Measurements from ENCODE around the gene EXT2. TPM values are rescaled to one million over a fixed set of nuclear protein-coding genes. Genes with fewer than 3 reads are reported as not detected.

EXT2 gene
- total RNA-seq, 1 donor from 2014 or later: 67.7 TPM

DNA sequence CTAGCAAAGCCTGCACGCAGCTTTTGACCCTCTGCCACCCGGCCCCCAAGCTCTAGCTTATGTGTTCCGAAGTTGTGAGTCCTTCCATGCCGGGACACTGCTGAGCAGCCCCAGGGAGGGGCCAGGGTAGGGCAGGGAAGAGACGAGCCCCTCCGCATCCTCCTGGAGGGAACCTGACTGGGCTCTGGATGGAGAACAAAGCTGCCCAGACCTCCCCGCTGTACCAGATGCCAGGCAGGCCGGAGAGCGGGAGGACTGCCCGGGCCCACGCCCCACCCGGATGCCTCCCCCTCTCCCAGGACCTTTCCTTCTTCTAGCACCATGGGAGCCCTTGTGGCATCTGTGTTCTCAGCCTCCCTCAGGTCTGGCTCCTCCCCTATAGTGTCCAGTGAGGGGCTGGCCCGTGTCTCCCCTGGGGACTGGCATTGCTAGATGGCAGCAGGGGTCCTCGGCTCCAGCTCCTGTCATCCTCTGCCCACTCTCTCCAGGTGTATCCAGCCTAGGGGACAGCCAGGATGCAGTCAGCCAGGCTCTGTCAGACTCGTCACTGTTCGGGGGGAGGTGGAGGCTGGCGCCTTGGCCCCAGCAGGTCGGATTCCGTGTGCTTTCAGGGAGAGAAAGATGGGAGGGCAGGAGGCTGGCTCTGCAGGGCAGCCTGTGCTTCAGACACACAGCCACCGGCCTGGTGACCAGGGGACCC lies 168.4 kb downstream of the EXT2 start:
- Histone ChIP-seq H3K4me1 (ENCODE audit: insufficient read depth, low read length) (peaks cover 6% of the 10 kb centered on the region), H3K36me3 (ENCODE audit: insufficient read depth, low read length) (no peaks in the 10 kb centered on the region), H4K20me1 (ENCODE audit: insufficient read depth, low read length) (no peaks in the 10 kb centered on the region), H3K9ac (ENCODE audit: low read length) (no peak overlapping the region), H3K79me2 (ENCODE audit: insufficient read depth, low read length) (no peaks in the 10 kb centered on the region), H3K4me2 (ENCODE audit: low read length) (no peak overlapping the region), H3K27me3 (ENCODE audit: insufficient read depth, low read length) (no peaks in the 10 kb centered on the region), H3K9me3 (ENCODE audit: insufficient read depth, low read depth, low read length) (no peaks in the 10 kb centered on the region), H3K27ac (ENCODE audit: low read depth, low read length) (no peak overlapping the region), H2AFZ (ENCODE audit: low read depth, low read length) (no peak overlapping the region), H3K4me3 (ENCODE audit: insufficient read depth, low read depth, low read length) (no peak overlapping the region)
- Mint-ChIP-seq H3K27me3 (ENCODE audit: low read depth, unreplicated experiment) (peaks cover 35% of the 10 kb centered on the region), H3K9me3 (ENCODE audit: unreplicated experiment) (peaks cover 4% of the 10 kb centered on the region), H3K4me3 (ENCODE audit: unreplicated experiment) (no peak overlapping the region), H3K27ac (ENCODE audit: unreplicated experiment) (no peak overlapping the region), H3K4me1 (ENCODE audit: low read depth, unreplicated experiment) (peaks cover 4% of the 10 kb centered on the region), H3K36me3 (ENCODE audit: low read depth, unreplicated experiment) (peaks cover 2% of the 10 kb centered on the region)
- TF ChIP-seq, protein P1, sequence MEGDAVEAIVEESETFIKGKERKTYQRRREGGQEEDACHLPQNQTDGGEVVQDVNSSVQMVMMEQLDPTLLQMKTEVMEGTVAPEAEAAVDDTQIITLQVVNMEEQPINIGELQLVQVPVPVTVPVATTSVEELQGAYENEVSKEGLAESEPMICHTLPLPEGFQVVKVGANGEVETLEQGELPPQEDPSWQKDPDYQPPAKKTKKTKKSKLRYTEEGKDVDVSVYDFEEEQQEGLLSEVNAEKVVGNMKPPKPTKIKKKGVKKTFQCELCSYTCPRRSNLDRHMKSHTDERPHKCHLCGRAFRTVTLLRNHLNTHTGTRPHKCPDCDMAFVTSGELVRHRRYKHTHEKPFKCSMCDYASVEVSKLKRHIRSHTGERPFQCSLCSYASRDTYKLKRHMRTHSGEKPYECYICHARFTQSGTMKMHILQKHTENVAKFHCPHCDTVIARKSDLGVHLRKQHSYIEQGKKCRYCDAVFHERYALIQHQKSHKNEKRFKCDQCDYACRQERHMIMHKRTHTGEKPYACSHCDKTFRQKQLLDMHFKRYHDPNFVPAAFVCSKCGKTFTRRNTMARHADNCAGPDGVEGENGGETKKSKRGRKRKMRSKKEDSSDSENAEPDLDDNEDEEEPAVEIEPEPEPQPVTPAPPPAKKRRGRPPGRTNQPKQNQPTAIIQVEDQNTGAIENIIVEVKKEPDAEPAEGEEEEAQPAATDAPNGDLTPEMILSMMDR (IDR thresholded peaks at IDR 0.05; ENCODE audit: insufficient read depth, low read depth, low read length): no peak
- no peak for TF ChIP-seq EZH2 (IDR thresholded peaks at IDR 0.05; ENCODE audit: insufficient read depth, low read length)
- DNase-seq (ENCODE audit: low read depth): no peak
- FAIRE-seq: no peak

DNA sequence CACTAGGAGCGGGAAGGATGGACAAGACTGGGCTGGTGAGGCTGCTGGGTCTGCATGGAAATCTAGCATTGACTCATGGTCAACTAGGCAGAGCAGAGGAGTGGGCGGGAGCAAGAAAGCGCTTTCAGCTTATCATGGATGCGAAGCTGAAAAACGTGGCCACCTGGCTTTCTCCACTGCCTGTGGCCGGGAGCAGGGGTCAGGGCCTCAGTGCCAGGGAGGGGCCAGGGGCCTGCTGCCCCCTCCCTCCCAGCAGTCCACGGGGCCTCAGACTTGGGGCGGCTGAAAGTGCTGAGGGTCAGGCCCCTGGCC lies 168.9 kb downstream of the EXT2 start:
- no peak for TF ChIP-seq EZH2 (IDR thresholded peaks at IDR 0.05; ENCODE audit: insufficient read depth, low read length)
- TF ChIP-seq, protein P1 (IDR thresholded peaks at IDR 0.05; ENCODE audit: insufficient read depth, low read depth, low read length): no peak
- FAIRE-seq (no peak), DNase-seq (ENCODE audit: low read depth) (no peak)
- H3K4me2 ChIP-seq (ENCODE audit: low read length): no peak overlapping the region
- H3K79me2 ChIP-seq (ENCODE audit: insufficient read depth, low read length): no peaks in the 10 kb centered on the region
- no peak overlapping the region for H2AFZ ChIP-seq (ENCODE audit: low read depth, low read length)
- Mint-ChIP-seq H3K9me3 (ENCODE audit: unreplicated experiment) (peaks cover 4% of the 10 kb centered on the region), H3K4me3 (ENCODE audit: unreplicated experiment) (no peak overlapping the region), H3K27ac (ENCODE audit: unreplicated experiment) (no peak overlapping the region), H3K4me1 (ENCODE audit: low read depth, unreplicated experiment) (peaks cover 2% of the 10 kb centered on the region), H3K27me3 (ENCODE audit: low read depth, unreplicated experiment) (peaks cover 35% of the 10 kb centered on the region), H3K36me3 (ENCODE audit: low read depth, unreplicated experiment) (no peaks in the 10 kb centered on the region)
- H3K36me3 ChIP-seq (ENCODE audit: insufficient read depth, low read length): no peaks in the 10 kb centered on the region
- no peak overlapping the region for H3K27ac ChIP-seq (ENCODE audit: low read depth, low read length)
- no peaks in the 10 kb centered on the region for H4K20me1 ChIP-seq (ENCODE audit: insufficient read depth, low read length)
- H3K4me3 ChIP-seq (ENCODE audit: insufficient read depth, low read depth, low read length): no peak overlapping the region
- no peaks in the 10 kb centered on the region for H3K27me3 ChIP-seq (ENCODE audit: insufficient read depth, low read length)
- H3K4me1 ChIP-seq (ENCODE audit: insufficient read depth, low read length): peaks cover 11% of the 10 kb centered on the region
- H3K9me3 ChIP-seq (ENCODE audit: insufficient read depth, low read depth, low read length): no peaks in the 10 kb centered on the region
- H3K9ac ChIP-seq (ENCODE audit: low read length): no peak overlapping the region

DNA sequence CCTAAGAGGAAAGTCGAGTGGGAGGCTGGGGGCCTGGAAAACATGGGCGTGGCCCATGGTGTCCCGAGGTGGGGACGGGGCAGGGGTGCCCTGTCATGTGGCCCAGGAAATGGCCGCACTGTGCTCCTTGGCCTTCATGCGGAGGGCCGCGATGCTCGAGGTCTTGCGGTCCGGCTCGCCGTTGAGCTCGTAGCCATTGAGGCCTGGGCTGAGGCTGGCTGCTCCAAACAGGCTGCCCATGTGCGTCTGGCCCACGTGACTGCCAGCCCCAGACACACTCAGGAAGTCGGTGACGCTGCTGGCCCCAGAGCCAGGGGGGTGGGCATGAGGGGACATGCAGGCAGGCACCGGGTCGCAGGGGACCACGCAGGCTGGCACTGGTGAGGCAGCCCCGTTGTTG lies 169.3 kb downstream of the EXT2 start:
- no peaks in the 10 kb centered on the region for H3K36me3 Mint-ChIP-seq (ENCODE audit: low read depth, unreplicated experiment)
- TF ChIP-seq, protein P1 (IDR thresholded peaks at IDR 0.05; ENCODE audit: insufficient read depth, low read depth, low read length): no peak
- TF ChIP-seq EZH2 (IDR thresholded peaks at IDR 0.05; ENCODE audit: insufficient read depth, low read length): no peak
- peaks cover 4% of the 10 kb centered on the region for H3K4me1 Mint-ChIP-seq (ENCODE audit: low read depth, unreplicated experiment)
- peaks cover 35% of the 10 kb centered on the region for H3K27me3 Mint-ChIP-seq (ENCODE audit: low read depth, unreplicated experiment)
- no peak overlapping the region for H3K27ac Mint-ChIP-seq (ENCODE audit: unreplicated experiment)
- DNase-seq (ENCODE audit: low read depth) (no peak), FAIRE-seq (no peak)
- Histone ChIP-seq H3K27ac (ENCODE audit: low read depth, low read length) (no peak overlapping the region), H3K4me3 (ENCODE audit: insufficient read depth, low read depth, low read length) (no peak overlapping the region), H3K9me3 (ENCODE audit: insufficient read depth, low read depth, low read length) (no peaks in the 10 kb centered on the region), H3K79me2 (ENCODE audit: insufficient read depth, low read length) (no peaks in the 10 kb centered on the region), H3K36me3 (ENCODE audit: insufficient read depth, low read length) (no peaks in the 10 kb centered on the region), H3K9ac (ENCODE audit: low read length) (no peak overlapping the region), H4K20me1 (ENCODE audit: insufficient read depth, low read length) (no peaks in the 10 kb centered on the region), H3K4me2 (ENCODE audit: low read length) (no peak overlapping the region), H3K4me1 (ENCODE audit: insufficient read depth, low read length) (peaks cover 15% of the 10 kb centered on the region), H3K27me3 (ENCODE audit: insufficient read depth, low read length) (no peaks in the 10 kb centered on the region), H2AFZ (ENCODE audit: low read depth, low read length) (no peak overlapping the region)
- H3K9me3 Mint-ChIP-seq (ENCODE audit: unreplicated experiment): peaks cover 4% of the 10 kb centered on the region
- H3K4me3 Mint-ChIP-seq (ENCODE audit: unreplicated experiment): no peak overlapping the region

Data from astrocyte (in vitro differentiated cells and primary cell).